ENCODE results near the gene ADRB2. TPM values are rescaled to one million over a fixed set of nuclear protein-coding genes. Genes with fewer than 3 reads are reported as not detected.

The ADRB2 gene
- total RNA-seq, 1 experiment from 2014 or later = 0.26 TPM

DNA sequence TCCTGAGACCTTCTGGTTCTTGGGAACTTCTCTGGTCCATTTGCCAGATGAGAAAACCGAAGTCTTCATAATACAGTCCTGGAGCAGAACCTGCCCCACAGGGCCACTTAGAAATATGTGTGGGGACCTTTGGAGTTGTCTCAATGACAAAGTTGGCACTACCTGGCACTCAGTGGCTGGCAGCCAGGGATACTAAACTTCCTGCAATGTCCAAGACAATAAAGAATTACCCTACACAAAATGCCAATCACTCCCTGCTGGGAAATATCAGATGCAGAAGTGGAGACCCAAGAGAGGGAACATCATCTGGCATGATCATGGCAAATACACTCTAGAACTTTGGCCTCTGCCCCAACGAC is 29.6 kb downstream of the ADRB2 start:
- no peak overlapping the region for H2BK12ac ChIP-seq (ENCODE audit: insufficient read length, low read depth, low read length)
- TF ChIP-seq, protein P1, sequence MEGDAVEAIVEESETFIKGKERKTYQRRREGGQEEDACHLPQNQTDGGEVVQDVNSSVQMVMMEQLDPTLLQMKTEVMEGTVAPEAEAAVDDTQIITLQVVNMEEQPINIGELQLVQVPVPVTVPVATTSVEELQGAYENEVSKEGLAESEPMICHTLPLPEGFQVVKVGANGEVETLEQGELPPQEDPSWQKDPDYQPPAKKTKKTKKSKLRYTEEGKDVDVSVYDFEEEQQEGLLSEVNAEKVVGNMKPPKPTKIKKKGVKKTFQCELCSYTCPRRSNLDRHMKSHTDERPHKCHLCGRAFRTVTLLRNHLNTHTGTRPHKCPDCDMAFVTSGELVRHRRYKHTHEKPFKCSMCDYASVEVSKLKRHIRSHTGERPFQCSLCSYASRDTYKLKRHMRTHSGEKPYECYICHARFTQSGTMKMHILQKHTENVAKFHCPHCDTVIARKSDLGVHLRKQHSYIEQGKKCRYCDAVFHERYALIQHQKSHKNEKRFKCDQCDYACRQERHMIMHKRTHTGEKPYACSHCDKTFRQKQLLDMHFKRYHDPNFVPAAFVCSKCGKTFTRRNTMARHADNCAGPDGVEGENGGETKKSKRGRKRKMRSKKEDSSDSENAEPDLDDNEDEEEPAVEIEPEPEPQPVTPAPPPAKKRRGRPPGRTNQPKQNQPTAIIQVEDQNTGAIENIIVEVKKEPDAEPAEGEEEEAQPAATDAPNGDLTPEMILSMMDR (conservative IDR thresholded peaks at IDR 0.05) = no peak
- no peaks in the 10 kb centered on the region for H3K36me3 Mint-ChIP-seq (ENCODE audit: insufficient read depth in 1 of 3, low read depth in 3 of 3)
- no peak overlapping the region for H2BK20ac ChIP-seq (ENCODE audit: low read depth, low read length, poor library complexity, severe bottlenecking)
- no peaks in the 10 kb centered on the region; the same call in 1 of the 2 replicates for H3K27me3 Mint-ChIP-seq (ENCODE audit: low read depth)
- H3K56ac ChIP-seq (ENCODE audit: insufficient read length, low read depth, low read length) = no peak overlapping the region
- no peak overlapping the region for H3K18ac ChIP-seq (ENCODE audit: insufficient read length, low read depth, low read length)
- no peak overlapping the region for H3K14ac ChIP-seq (ENCODE audit: insufficient read depth, low read length)
- H3K9me3 Mint-ChIP-seq = no peaks in the 10 kb centered on the region; a peak in 1 of 5 replicates
- no peak for DNase-seq
- no peak overlapping the region for H3T11ph ChIP-seq (ENCODE audit: low read length)
- no peak overlapping the region for H3K4me2 ChIP-seq (ENCODE audit: insufficient read depth, insufficient read length, low read length)
- H3K79me1 ChIP-seq (ENCODE audit: insufficient read depth, low read depth, low read length, poor library complexity, severe bottlenecking) = no peaks in the 10 kb centered on the region
- H3K79me2 ChIP-seq (ENCODE audit: insufficient read depth, low read length) = no peaks in the 10 kb centered on the region
- no peaks in the 10 kb centered on the region for H3K23me2 ChIP-seq (ENCODE audit: insufficient read length, low read depth, low read length, poor library complexity, severe bottlenecking)
- H2AK5ac ChIP-seq (ENCODE audit: insufficient read length, low read length) = no peak overlapping the region
- no peaks in the 10 kb centered on the region for H4K20me1 ChIP-seq (ENCODE audit: control insufficient read depth, insufficient read depth, insufficient read length)
- no peaks in the 10 kb centered on the region for H3K4me1 Mint-ChIP-seq
- no peak overlapping the region for H4K91ac ChIP-seq (ENCODE audit: insufficient read length, low read depth, low read length)
- no peak overlapping the region for H3K9ac ChIP-seq (ENCODE audit: extremely low read depth, insufficient read length, low read length)
- no peak overlapping the region for H4K8ac ChIP-seq (replicated peaks; ENCODE audit: insufficient read length, low read depth, low read length)
- H3K27ac ChIP-seq (ENCODE audit: insufficient read length, low read depth, low read length) = no peak overlapping the region
- H4K5ac ChIP-seq (ENCODE audit: insufficient read length, low read depth, low read length) = no peak overlapping the region
- H2BK120ac ChIP-seq (ENCODE audit: low read depth, low read length, poor library complexity, severe bottlenecking) = no peak overlapping the region
- no peak overlapping the region for H2BK5ac ChIP-seq (ENCODE audit: insufficient read length, low read length)
- no peaks in the 10 kb centered on the region for H3K27me3 ChIP-seq (ENCODE audit: insufficient read depth, low read length)
- no peak overlapping the region for H2AFZ ChIP-seq (ENCODE audit: low read length)
- no peak overlapping the region for H3K4me3 Mint-ChIP-seq
- H3K4ac ChIP-seq (ENCODE audit: low read depth, low read length) = no peak overlapping the region
- H3K27ac Mint-ChIP-seq = no peak overlapping the region
- WGBS (ENCODE audit: extremely low coverage, insufficient read length, low lambda C conversion rate) = no CpG with 5 or more reads among the region's 2 CpGs
- no peaks in the 10 kb centered on the region for H3K9me3 ChIP-seq (ENCODE audit: control insufficient read depth, low read depth, low read length)
- H2BK15ac ChIP-seq (ENCODE audit: low read depth, low read length) = no peak overlapping the region
- no peak overlapping the region for H3K23ac ChIP-seq (ENCODE audit: insufficient read length, low read depth, low read length)
- H3K4me1 ChIP-seq (ENCODE audit: insufficient read depth, low read length) = no peaks in the 10 kb centered on the region

All from H9 (cell line).